Lower lobe of right lung (tissue), 2 donors: ENCODE measurements around the gene RNPC3. TPM values are rescaled to one million over a fixed set of nuclear protein-coding genes. Genes with fewer than 3 reads are reported as not detected.

Experiments used
- ATAC-seq, 2 donors: fragments of 200-7000 bp; cut with Tn5 transposase; one replicate each; pipeline ENCODE4 v1.9.1; 2020 to 2022; ENCODE audit warnings: mild to moderate bottlenecking in 2 of 2, moderate library complexity in 2 of 2
- DNase-seq: peaks from one replicate; pipeline ENCODE4 v3.0.0-alpha.2; 2020
- H3K27ac ChIP-seq: fragments of 200-600 bp; one replicate; pipeline ENCODE4 v1.8.0; 2022
- H3K27me3 ChIP-seq: fragments of 200-600 bp; one replicate; pipeline ENCODE4 v1.8.0; 2022; ENCODE audit warnings: low read depth
- H3K36me3 ChIP-seq: fragments of 200-600 bp; one replicate; pipeline ENCODE4 v1.8.0; 2022; ENCODE audit warnings: mild to moderate bottlenecking
- H3K4me1 ChIP-seq: fragments of 200-600 bp; one replicate; pipeline ENCODE4 v1.8.0; 2022
- H3K4me3 ChIP-seq: fragments of 200-600 bp; one replicate; pipeline ENCODE4 v1.8.0; 2022; ENCODE audit warnings: mild to moderate bottlenecking
- H3K9me3 ChIP-seq: fragments of 200-600 bp; one replicate; pipeline ENCODE4 v1.8.0; 2022
- CTCF ChIP-seq: fragments of 200-600 bp; IDR thresholded peaks from one replicate; pipeline ENCODE4 v1.8.0; 2022; ENCODE audit warnings: antibody characterized with exemption, mild to moderate bottlenecking
- intact Hi-C: fragments of 100-400 bp; cut with DNase I; formaldehyde crosslinking; loops from one replicate; pipeline ENCODE4 v1.11.0; 2022
- long read RNA-seq: library from polyadenylated mRNA; unstranded; transcript quantifications from one replicate; pipeline ENCODE4 v2.0.0, GENCODE V29; 2021
- total RNA-seq: library from RNA; stranded (reverse); fragmentation: NEBNext Ultra II Directional; extraction: Animal tissue kit (Norgen Biotek cat#: 25700); gene quantifications from one replicate; pipeline ENCODE4 v1.2.1, GENCODE V29; 2021
- donor health status: DM: no; HTN: yes; CAD: no; lungs with severe emphysema.

RNPC3 gene
- total RNA-seq, result 35.0 TPM
- long read RNA-seq, partial matches to known transcripts, result 8 of 25 reads
- long read RNA-seq, other reads (novel, unspliced or antisense), result 12 of 25 reads

- peak; percentile 9 for TF ChIP-seq CTCF
- intact Hi-C loops, result no loop called here
Measured at GRCh38 chr1:103525607-103526507, at the start of gene RNPC3. RNPC3 (plus strand) TSS chr1:103525699; CDS start chr1:103526071, 372 bp downstream.

GRCh38 chr1:103477101-103477500, 48.4 kb upstream of the RNPC3 start:
- H3K27me3 ChIP-seq, result no peaks in the 10 kb centered on the region
- TF ChIP-seq CTCF, result no peak
- H3K27ac ChIP-seq, result no peak overlapping the region
- H3K4me3 ChIP-seq, result no peak overlapping the region
- no peaks in the 10 kb centered on the region for H3K4me1 ChIP-seq
- no peaks in the 10 kb centered on the region for H3K9me3 ChIP-seq
- intact Hi-C loops, result no loop called here
- H3K36me3 ChIP-seq, result no peaks in the 10 kb centered on the region
- DNase-seq (no peak), ATAC-seq (no peak)

More at GRCh38 chr1:103525607-103526507, at the start of gene RNPC3:
- ATAC-seq, result peak; percentile 94 to 95
- Histone ChIP-seq H3K27me3 (no peaks in the 10 kb centered on the region), H3K27ac (peak within 1 kb of the TSS; percentile 90), H3K9me3 (no peaks in the 10 kb centered on the region), H3K4me3 (peak within 1 kb of the TSS; percentile 82), H3K36me3 (peaks cover 8% of the 10 kb centered on the region), H3K4me1 (peaks cover 24% of the 10 kb centered on the region)
- peak; percentile 90 for DNase-seq

GRCh38 chr1:103489935-103490334, 35.6 kb upstream of the RNPC3 start:
- Histone ChIP-seq H3K4me1 (no peaks in the 10 kb centered on the region), H3K27me3 (no peaks in the 10 kb centered on the region), H3K36me3 (no peaks in the 10 kb centered on the region), H3K27ac (no peak overlapping the region), H3K9me3 (no peaks in the 10 kb centered on the region), H3K4me3 (no peak overlapping the region)
- no peak for TF ChIP-seq CTCF
- intact Hi-C loops, result no loop called here
- ATAC-seq (peak in 1 of 2 donors; percentile 26), DNase-seq (no peak)

GRCh38 chr1:103492003-103492625, 33.4 kb upstream of the RNPC3 start:
- ATAC-seq (no peak), DNase-seq (no peak)
- no peaks in the 10 kb centered on the region for H3K36me3 ChIP-seq
- TF ChIP-seq CTCF, result no peak
- H3K9me3 ChIP-seq, result no peaks in the 10 kb centered on the region
- no peaks in the 10 kb centered on the region for H3K4me1 ChIP-seq
- H3K4me3 ChIP-seq, result no peak overlapping the region
- H3K27me3 ChIP-seq, result no peaks in the 10 kb centered on the region
- H3K27ac ChIP-seq, result no peak overlapping the region
- intact Hi-C loops, result no loop called here

- DNase-seq (no peak), ATAC-seq (no peak)
- Histone ChIP-seq H3K9me3 (no peaks in the 10 kb centered on the region), H3K4me3 (no peak overlapping the region), H3K27me3 (no peaks in the 10 kb centered on the region), H3K36me3 (no peaks in the 10 kb centered on the region), H3K27ac (no peak overlapping the region), H3K4me1 (no peaks in the 10 kb centered on the region)
- no peak for TF ChIP-seq CTCF
- intact Hi-C loops, result no loop called here
Measured at GRCh38 chr1:103496014-103496635, 29.4 kb upstream of the RNPC3 start.
